ENCODE results near the gene STT3B.
"Not testable (repeated sequence)": the region's sequence is repeated elsewhere in the genome, so short reads cannot be mapped to it uniquely, and the experiment has no call there.

DNA sequence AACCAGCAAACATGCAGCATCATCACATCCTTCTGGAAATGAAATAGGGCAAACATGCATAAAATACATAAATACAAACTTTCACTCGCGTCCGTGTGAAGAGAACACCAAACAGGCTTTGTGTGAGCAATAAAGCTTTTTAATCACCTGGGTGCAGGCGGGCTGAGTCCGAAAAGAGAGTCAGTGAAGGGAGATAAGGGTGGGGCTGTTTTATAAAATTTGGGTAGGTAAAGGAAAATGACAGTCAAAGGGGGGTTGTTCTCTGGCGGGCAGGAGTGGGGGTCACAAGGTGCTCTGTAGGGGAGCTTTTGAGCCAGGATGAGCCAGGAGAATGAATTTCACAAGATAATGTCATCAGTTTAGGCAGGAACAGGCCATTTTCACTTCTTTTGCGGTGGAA, 26.2 kb upstream of the STT3B start:
- TF ChIP-seq, protein P1, sequence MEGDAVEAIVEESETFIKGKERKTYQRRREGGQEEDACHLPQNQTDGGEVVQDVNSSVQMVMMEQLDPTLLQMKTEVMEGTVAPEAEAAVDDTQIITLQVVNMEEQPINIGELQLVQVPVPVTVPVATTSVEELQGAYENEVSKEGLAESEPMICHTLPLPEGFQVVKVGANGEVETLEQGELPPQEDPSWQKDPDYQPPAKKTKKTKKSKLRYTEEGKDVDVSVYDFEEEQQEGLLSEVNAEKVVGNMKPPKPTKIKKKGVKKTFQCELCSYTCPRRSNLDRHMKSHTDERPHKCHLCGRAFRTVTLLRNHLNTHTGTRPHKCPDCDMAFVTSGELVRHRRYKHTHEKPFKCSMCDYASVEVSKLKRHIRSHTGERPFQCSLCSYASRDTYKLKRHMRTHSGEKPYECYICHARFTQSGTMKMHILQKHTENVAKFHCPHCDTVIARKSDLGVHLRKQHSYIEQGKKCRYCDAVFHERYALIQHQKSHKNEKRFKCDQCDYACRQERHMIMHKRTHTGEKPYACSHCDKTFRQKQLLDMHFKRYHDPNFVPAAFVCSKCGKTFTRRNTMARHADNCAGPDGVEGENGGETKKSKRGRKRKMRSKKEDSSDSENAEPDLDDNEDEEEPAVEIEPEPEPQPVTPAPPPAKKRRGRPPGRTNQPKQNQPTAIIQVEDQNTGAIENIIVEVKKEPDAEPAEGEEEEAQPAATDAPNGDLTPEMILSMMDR (IDR thresholded peaks at IDR 0.05): not testable (repeated sequence)
- TF ChIP-seq POLR2A (IDR thresholded peaks at IDR 0.05): not testable (repeated sequence)
